Neural progenitor cell (in vitro differentiated cells): ENCODE results near the gene DRD1. TPM values are rescaled to one million over a fixed set of nuclear protein-coding genes. Genes with fewer than 3 reads are reported as not detected.

Experiments
- DNase-seq: peaks from one replicate; pipeline ENCODE4 v3.0.0-alpha.2; 2016; ENCODE audit warnings: low spot score
- H2AFZ ChIP-seq: fragments of 200-600 bp; sonication (generic); replicated peaks from 2 replicates; pipeline ENCODE4 v1.6.1; 2016; ENCODE audit warnings: antibody characterized with exemption
- H3F3A ChIP-seq: fragments of 200-600 bp; sonication (generic); 2 replicates; pipeline ENCODE4 v1.6.1; 2016; ENCODE audit warnings: antibody characterized with exemption, low read depth
- H3K27ac ChIP-seq: fragments of 200-600 bp; sonication (generic); 2 replicates; pipeline ENCODE4 v1.5.1; 2016; ENCODE audit warnings: mild to moderate bottlenecking
- H3K27me3 ChIP-seq: fragments of 200-600 bp; sonication (generic); 2 replicates; pipeline ENCODE4 v1.6.1; 2016; ENCODE audit warnings: mild to moderate bottlenecking, moderate library complexity
- H3K36me3 ChIP-seq: fragments of 200-600 bp; sonication (generic); 2 replicates; pipeline ENCODE4 v1.5.1; 2016
- H3K4me1 ChIP-seq: fragments of 200-600 bp; sonication (generic); 2 replicates; pipeline ENCODE4 v1.6.1; 2016; ENCODE audit warnings: mixed run types
- H3K4me2 ChIP-seq: fragments of 200-600 bp; sonication (generic); 2 replicates; pipeline ENCODE4 v1.6.1; 2016
- H3K4me3 ChIP-seq: fragments of 200-600 bp; sonication (generic); 2 replicates; pipeline ENCODE4 v1.5.1; 2016
- H3K79me2 ChIP-seq: fragments of 200-600 bp; sonication (generic); 2 replicates; pipeline ENCODE4 v1.6.1; 2016; ENCODE audit warnings: low read depth
- H3K9ac ChIP-seq: fragments of 200-600 bp; sonication (generic); 2 replicates; pipeline ENCODE4 v1.6.1; 2016
- H3K9me3 ChIP-seq: fragments of 200-600 bp; sonication (generic); 2 replicates; pipeline ENCODE4 v1.5.1; 2016; ENCODE audit warnings: low read depth
- H4K20me1 ChIP-seq: fragments of 200-600 bp; sonication (generic); 2 replicates; pipeline ENCODE4 v1.6.1; 2016; ENCODE audit warnings: low read depth
- H3K27ac Mint-ChIP-seq: 3 replicates; pipeline ENCODE4 v1.8.0; 2021; ENCODE audit warnings: mixed read lengths
- H3K27me3 Mint-ChIP-seq: 2 replicates; pipeline ENCODE4 v1.8.0; 2022; ENCODE audit warnings: low read depth, mild to moderate bottlenecking, inconsistent platforms, moderate library complexity, mixed read lengths; ENCODE audit not compliant: insufficient read depth
- H3K36me3 Mint-ChIP-seq: 3 replicates; pipeline ENCODE4 v1.8.0; 2021; ENCODE audit warnings: mixed read lengths
- H3K4me1 Mint-ChIP-seq: 3 replicates; pipeline ENCODE4 v1.8.0; 2021; ENCODE audit warnings: mixed read lengths
- H3K4me3 Mint-ChIP-seq: 3 replicates; pipeline ENCODE4 v1.8.0; 2021; ENCODE audit warnings: mild to moderate bottlenecking, moderate library complexity, mixed read lengths
- H3K9me3 Mint-ChIP-seq: 3 replicates; pipeline ENCODE4 v1.8.0; 2020; ENCODE audit warnings: mixed read lengths
- EZH2 ChIP-seq: fragments of 200-600 bp; sonication (generic); IDR thresholded peaks from 2 replicates; pipeline ENCODE4 v1.6.1; 2017; ENCODE audit warnings: antibody characterized with exemption, mild to moderate bottlenecking, moderate library complexity
- EZH2phosphoT487 ChIP-seq: fragments of 200-600 bp; sonication (generic); IDR thresholded peaks from 2 replicates; pipeline ENCODE4 v1.6.1; 2017; ENCODE audit warnings: antibody characterized with exemption
- total RNA-seq: library from RNA; depleted of rRNA; stranded (reverse); fragments of >200 nt; gene quantifications from 2 replicates; pipeline ENCODE4 v1.2.3, GENCODE V29; 2015; ENCODE audit warnings: low replicate concordance
- TF ChIP-seq, protein P1 (sequence below): fragments of 200-600 bp; sonication (generic); IDR thresholded peaks from 2 replicates; pipeline ENCODE4 v1.5.1; 2017; ENCODE audit warnings: antibody characterized with exemption, mild to moderate bottlenecking

The DRD1 gene
- total RNA-seq, 1 donor from 2014 or later = not detected

DNA sequence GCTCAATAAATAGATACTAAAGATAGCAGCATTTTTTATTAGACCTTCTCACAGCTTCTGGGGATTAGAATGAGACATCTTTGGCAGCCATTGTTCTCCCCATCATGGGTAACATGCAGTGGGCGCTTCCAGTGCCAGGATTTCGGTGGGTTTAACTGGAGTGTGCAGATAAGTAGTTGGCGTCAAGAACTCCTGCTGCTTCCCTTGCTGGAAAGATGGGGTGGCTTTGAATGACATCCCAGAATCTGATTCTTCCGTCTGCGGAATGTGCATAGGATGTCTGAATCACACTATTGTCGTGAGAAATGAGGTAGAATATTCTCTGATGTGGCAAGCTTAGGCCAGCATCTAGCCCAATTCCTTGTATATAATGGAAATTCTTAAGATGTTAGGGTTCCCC, 41.6 kb upstream of the DRD1 start:
- H3K27me3 ChIP-seq = no peaks in the 10 kb centered on the region
- H3K27ac Mint-ChIP-seq = no peak overlapping the region
- no peaks in the 10 kb centered on the region for H3F3A ChIP-seq
- peaks cover 3% of the 10 kb centered on the region for H3K27me3 Mint-ChIP-seq
- no peak overlapping the region for H3K4me2 ChIP-seq
- H3K4me1 ChIP-seq = no peaks in the 10 kb centered on the region
- peaks cover 1% of the 10 kb centered on the region for H3K4me1 Mint-ChIP-seq
- no peaks in the 10 kb centered on the region for H3K36me3 ChIP-seq
- H3K9ac ChIP-seq = no peak overlapping the region
- peaks cover 28% of the 10 kb centered on the region for H3K9me3 Mint-ChIP-seq
- H3K27ac ChIP-seq = no peak overlapping the region
- DNase-seq = no peak
- H3K4me3 Mint-ChIP-seq = no peak overlapping the region
- H3K4me3 ChIP-seq = no peak overlapping the region
- TF ChIP-seq, protein P1, sequence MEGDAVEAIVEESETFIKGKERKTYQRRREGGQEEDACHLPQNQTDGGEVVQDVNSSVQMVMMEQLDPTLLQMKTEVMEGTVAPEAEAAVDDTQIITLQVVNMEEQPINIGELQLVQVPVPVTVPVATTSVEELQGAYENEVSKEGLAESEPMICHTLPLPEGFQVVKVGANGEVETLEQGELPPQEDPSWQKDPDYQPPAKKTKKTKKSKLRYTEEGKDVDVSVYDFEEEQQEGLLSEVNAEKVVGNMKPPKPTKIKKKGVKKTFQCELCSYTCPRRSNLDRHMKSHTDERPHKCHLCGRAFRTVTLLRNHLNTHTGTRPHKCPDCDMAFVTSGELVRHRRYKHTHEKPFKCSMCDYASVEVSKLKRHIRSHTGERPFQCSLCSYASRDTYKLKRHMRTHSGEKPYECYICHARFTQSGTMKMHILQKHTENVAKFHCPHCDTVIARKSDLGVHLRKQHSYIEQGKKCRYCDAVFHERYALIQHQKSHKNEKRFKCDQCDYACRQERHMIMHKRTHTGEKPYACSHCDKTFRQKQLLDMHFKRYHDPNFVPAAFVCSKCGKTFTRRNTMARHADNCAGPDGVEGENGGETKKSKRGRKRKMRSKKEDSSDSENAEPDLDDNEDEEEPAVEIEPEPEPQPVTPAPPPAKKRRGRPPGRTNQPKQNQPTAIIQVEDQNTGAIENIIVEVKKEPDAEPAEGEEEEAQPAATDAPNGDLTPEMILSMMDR = no peak
- TF ChIP-seq EZH2phosphoT487 (no peak), EZH2 (no peak)
- H4K20me1 ChIP-seq = peaks cover 95% of the 10 kb centered on the region
- no peak overlapping the region for H2AFZ ChIP-seq
- peaks cover 85% of the 10 kb centered on the region for H3K36me3 Mint-ChIP-seq
- no peaks in the 10 kb centered on the region for H3K9me3 ChIP-seq
- H3K79me2 ChIP-seq = peaks cover 100% of the 10 kb centered on the region

- H3K36me3 ChIP-seq = no peaks in the 10 kb centered on the region
- H3K36me3 Mint-ChIP-seq = peaks cover 87% of the 10 kb centered on the region
- H4K20me1 ChIP-seq = peaks cover 94% of the 10 kb centered on the region
Measured at GRCh38 chr5:175484829-175485228, 40.8 kb upstream of the DRD1 start.

GRCh38 chr5:175484322-175484721, 40.3 kb upstream of the DRD1 start:
- H3K9ac ChIP-seq = no peak overlapping the region
- H3K4me3 ChIP-seq = no peak overlapping the region
- Mint-ChIP-seq H3K4me3 (no peak overlapping the region), H3K27ac (no peak overlapping the region), H3K27me3 (peaks cover 4% of the 10 kb centered on the region), H3K4me1 (peaks cover 13% of the 10 kb centered on the region), H3K36me3 (peaks cover 86% of the 10 kb centered on the region), H3K9me3 (peaks cover 30% of the 10 kb centered on the region)
- H4K20me1 ChIP-seq = peaks cover 94% of the 10 kb centered on the region
- H2AFZ ChIP-seq = no peak overlapping the region
- no peaks in the 10 kb centered on the region for H3F3A ChIP-seq
- H3K4me1 ChIP-seq = peaks cover 6% of the 10 kb centered on the region
- no peak overlapping the region for H3K27ac ChIP-seq
- H3K27me3 ChIP-seq = no peaks in the 10 kb centered on the region
- no peak for TF ChIP-seq EZH2
- TF ChIP-seq, protein P1 = no peak
- no peak for TF ChIP-seq EZH2phosphoT487
- no peaks in the 10 kb centered on the region for H3K36me3 ChIP-seq
- H3K4me2 ChIP-seq = no peak overlapping the region
- no peaks in the 10 kb centered on the region for H3K9me3 ChIP-seq
- H3K79me2 ChIP-seq = peaks cover 100% of the 10 kb centered on the region
- no peak for DNase-seq

More at GRCh38 chr5:175484829-175485228, 40.8 kb upstream of the DRD1 start:
- Histone ChIP-seq H3K27ac (no peak overlapping the region), H3K9me3 (no peaks in the 10 kb centered on the region), H3K4me3 (no peak overlapping the region), H3K4me1 (peaks cover 1% of the 10 kb centered on the region), H3K27me3 (no peaks in the 10 kb centered on the region), H3K4me2 (no peak overlapping the region), H3F3A (no peaks in the 10 kb centered on the region), H3K79me2 (peaks cover 100% of the 10 kb centered on the region), H2AFZ (no peak overlapping the region), H3K9ac (no peak overlapping the region)
- Mint-ChIP-seq H3K27ac (no peak overlapping the region), H3K4me1 (peaks cover 8% of the 10 kb centered on the region), H3K4me3 (no peak overlapping the region), H3K27me3 (peaks cover 4% of the 10 kb centered on the region), H3K9me3 (peaks cover 30% of the 10 kb centered on the region)
- TF ChIP-seq, protein P1 = no peak
- TF ChIP-seq EZH2 (no peak), EZH2phosphoT487 (no peak)
- DNase-seq = no peak

DNA sequence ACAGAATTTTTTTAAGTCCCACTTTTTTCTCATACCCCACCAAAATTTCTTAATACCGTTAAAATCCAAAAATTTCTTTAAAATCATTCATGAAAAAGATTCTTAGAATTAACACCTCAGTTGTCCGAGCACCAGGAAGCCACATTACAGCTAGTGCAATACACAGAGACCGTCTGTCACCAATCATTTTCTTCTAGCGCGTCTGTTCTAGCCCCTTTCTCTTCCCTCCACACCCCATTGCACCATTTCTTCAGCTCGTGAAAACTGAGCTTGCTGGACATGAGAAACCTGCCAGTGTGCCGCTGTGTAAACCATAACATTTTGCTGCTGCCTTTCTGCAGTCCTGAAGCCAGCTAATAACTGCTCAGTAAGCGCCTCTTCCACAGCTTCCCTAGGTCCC, 39.4 kb upstream of the DRD1 start:
- peaks cover 76% of the 10 kb centered on the region for H3K36me3 Mint-ChIP-seq

More for the DNA sequence above, 39.4 kb upstream of the DRD1 start:
- H2AFZ ChIP-seq = no peak overlapping the region
- peaks cover 86% of the 10 kb centered on the region for H4K20me1 ChIP-seq
- H3K9me3 Mint-ChIP-seq = peaks cover 30% of the 10 kb centered on the region
- no peak overlapping the region for H3K4me3 ChIP-seq
- H3K9ac ChIP-seq = no peak overlapping the region
- no peak overlapping the region for H3K27ac Mint-ChIP-seq
- H3K27me3 Mint-ChIP-seq = peaks cover 4% of the 10 kb centered on the region
- H3K9me3 ChIP-seq = no peaks in the 10 kb centered on the region
- H3K27me3 ChIP-seq = no peaks in the 10 kb centered on the region
- no peak for DNase-seq
- no peak overlapping the region for H3K27ac ChIP-seq
- TF ChIP-seq EZH2 = no peak
- no peak for TF ChIP-seq EZH2phosphoT487
- TF ChIP-seq, protein P1 = no peak
- H3K4me2 ChIP-seq = no peak overlapping the region
- H3K36me3 ChIP-seq = no peaks in the 10 kb centered on the region
- peaks cover 98% of the 10 kb centered on the region for H3K79me2 ChIP-seq
- peaks cover 16% of the 10 kb centered on the region for H3K4me1 Mint-ChIP-seq
- H3F3A ChIP-seq = no peaks in the 10 kb centered on the region
- no peak overlapping the region for H3K4me3 Mint-ChIP-seq
- H3K4me1 ChIP-seq = peaks cover 8% of the 10 kb centered on the region
